CD1c-positive myeloid dendritic cell (primary cell): Measurements from ENCODE around the gene SLC27A1.
A peak's percentile ranks its signal among the peaks of the same experiment; 100 is the strongest.
"Not testable (repeated sequence)": the region's sequence is repeated elsewhere in the genome, so short reads cannot be mapped to it uniquely, and the experiment has no call there.

Experiments used
- DNase-seq: peaks from one replicate; pipeline ENCODE4 v3.0.0-alpha.2; 2016; ENCODE audit errors: extremely low spot score

The SLC27A1 gene

DNA sequence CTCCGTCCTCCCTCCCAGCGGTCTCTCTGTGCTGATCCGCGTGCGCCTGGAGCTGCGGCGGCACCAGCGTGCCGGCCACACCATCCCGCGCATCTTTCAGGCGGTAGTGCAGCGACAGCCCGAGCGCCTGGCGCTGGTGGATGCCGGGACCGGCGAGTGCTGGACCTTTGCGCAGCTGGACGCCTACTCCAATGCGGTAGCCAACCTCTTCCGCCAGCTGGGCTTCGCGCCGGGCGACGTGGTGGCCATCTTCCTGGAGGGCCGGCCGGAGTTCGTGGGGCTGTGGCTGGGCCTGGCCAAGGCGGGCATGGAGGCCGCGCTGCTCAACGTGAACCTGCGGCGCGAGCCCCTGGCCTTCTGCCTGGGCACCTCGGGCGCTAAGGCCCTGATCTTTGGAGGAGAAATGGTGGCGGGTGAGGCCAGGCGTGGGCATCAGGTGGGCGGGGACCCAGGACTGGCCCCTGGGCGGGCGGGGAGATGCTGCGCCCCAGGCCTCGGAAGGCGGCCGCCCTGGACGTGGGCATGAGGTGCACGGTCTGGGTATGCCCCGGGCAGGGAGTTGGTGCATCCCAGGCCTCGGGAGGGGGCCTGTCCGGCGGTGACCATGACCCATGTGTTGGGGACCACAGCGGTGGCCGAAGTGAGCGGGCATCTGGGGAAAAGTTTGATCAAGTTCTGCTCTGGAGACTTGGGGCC, 16.4 kb downstream of the SLC27A1 start:
- no peak for DNase-seq

DNA sequence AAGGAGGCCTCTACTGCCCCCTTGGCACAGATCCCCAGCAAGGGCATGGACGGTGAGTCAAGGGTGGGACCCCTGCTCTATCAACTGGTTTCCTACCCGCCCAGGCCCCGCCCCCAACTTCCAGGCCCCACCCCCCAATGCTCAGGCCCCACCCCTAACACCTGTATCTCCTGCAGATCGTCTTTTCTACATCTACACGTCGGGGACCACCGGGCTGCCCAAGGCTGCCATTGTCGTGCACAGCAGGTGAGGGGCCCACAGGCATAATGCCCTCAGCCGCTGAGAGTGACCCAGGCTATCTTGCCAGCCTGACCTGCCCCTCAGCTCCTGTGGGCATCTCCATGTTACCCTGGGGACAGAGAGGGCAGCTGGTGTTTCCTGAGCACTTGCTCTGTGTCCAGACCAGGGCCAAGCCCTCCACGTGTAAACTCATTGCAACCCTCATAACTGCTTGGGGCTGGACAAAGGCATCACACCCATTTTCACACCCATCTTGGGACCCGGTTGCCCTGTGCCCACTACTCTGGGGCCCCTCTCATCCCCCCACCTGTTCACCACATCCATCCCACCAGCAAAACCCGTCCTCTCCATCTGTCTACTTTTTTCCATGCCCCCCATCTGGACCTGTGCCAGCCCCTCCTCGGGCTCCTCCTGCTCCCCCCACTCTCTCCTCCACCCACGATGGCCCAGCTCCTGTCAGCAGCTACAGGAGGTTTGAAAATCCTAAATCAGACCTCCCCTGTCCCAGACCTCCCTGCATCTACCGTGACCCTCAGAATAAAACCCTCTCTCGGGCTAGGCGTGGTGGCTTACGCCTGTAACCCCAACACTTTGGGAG, 17.2 kb downstream of the SLC27A1 start:
- no peak for DNase-seq

DNA sequence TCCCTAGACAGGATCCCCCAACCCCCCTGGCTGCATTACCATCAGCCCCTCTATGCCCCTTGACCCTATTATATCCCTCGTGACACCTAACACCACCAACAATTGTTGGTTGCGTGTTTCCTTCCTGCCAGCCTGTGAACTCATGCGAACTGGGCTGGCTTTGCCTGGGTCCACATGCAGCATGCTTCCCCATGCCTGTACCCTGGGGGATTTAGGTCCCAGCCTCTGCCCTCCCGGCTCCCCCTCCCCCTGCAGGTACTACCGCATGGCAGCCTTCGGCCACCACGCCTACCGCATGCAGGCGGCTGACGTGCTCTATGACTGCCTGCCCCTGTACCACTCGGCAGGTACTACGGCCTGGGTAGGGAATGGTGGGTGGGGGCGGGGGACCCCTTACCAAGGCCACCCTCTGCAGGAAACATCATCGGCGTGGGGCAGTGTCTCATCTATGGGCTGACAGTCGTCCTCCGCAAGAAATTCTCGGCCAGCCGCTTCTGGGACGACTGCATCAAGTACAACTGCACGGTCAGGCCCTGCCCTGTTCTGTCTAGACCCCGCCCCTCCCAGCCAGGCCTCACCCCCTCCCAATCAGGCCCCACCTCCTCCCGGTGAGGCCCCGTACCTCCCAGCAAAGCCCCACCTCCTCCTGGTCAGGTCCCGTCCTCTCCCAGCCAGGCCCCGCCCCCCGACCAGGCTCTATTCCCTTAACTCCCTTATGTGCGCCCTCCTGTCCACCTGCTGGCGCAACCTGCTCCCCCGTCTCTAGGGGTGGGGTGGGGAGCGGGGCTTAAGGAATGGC, 18.5 kb downstream of the SLC27A1 start:
- DNase-seq = peak; percentile 70

DNA sequence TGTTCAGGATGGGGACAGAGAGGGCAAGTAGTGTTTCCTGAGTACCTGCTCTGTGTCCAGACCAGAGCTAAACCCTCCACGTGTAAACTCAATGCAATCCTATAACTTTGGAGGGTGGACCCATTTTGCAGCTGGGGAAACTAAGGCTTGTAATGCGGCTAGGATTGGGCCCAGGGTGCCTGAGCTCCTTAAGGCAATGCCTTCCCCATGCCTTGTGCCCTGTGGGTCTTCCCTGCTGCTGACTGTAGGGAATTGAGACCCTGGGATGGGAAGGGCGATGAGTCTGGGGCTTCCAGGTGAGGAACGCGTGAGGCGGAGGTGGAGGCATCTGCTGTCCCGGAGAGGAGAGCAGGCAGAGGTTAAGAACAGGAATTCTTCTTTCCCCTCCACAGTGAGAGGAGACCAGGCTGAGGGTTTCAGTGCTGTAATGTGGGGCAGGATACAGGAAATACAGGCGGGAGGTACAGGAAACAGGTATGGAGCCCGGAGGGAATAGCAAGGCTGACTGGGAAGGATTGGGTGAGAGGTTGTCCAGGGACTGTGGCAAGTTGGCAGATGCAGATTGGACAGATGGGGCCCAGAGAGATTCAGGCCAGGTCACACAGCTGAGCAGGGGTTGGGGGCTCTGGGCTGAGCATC, 19.2 kb downstream of the SLC27A1 start:
- DNase-seq = no peak

DNA sequence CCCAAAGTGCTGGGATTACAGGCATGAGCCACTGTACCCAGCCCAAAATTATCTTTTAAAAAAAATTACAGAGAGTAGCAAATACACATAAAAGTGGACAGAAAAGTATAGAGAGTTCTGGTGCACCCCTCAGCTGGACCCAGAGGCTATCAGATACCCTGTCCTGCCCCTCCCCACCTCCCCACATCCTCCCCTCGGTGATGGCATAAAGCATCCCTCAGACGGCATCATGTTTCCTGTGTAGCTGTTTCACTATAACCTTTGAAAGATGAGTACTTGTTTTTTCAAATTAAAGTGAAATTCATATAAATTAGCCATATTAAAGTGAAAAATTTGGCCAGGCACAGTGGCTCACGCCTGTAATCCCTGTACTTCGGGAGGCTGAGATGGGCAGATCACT, 20.1 kb downstream of the SLC27A1 start:
- no peak for DNase-seq

DNA sequence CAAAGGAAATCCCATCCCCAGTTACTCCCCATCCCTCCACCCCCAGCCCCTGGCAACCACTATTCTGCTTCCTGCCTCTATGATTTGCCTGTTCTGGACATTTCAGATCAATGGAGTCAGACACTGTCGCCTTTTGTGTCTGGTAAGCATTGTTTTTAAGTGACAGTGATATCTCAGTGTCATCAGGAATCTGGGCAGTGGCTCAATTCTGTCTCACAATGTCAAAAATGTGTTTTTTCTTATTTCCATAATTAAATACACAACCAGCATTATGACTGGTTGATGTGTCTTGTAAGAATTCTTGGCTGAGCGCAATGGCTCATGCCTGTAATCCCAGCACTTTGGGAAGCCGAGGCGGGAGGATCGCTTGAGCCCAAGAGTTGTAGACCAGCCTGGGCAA, 21.0 kb downstream of the SLC27A1 start:
- DNase-seq = no peak

DNA sequence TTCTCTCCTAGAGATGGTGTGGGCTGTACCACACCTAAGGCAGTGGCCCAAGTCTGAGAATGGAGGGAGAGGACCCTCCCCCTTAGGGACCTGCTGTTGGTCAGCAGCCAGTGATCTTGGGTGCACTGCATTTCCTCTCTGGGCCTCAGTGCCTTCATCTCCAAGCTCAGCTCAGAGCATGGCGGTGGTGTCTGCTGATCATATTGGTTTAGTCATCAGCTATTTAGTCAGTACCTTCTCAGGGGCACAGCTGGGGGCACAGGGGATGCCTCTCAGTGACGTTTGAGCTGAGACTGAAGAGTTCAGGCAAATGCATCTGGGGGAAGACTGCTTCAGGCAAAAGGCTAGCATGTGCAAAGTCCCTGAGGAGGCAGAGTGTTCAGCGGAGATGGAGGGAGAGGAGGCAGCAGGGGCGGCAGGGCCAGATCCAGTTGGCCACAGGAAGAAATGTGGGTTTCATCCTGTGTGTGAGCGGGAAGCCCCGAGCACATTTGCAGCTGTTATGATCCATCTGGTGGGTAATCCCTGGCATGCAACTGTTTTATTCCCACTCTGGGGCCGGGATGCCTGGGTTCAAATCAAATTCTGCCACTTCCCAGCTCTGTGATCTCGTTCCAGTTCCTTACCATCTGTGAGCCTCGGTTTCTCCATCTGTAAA, 25.4 kb downstream of the SLC27A1 start:
- no peak for DNase-seq

DNA sequence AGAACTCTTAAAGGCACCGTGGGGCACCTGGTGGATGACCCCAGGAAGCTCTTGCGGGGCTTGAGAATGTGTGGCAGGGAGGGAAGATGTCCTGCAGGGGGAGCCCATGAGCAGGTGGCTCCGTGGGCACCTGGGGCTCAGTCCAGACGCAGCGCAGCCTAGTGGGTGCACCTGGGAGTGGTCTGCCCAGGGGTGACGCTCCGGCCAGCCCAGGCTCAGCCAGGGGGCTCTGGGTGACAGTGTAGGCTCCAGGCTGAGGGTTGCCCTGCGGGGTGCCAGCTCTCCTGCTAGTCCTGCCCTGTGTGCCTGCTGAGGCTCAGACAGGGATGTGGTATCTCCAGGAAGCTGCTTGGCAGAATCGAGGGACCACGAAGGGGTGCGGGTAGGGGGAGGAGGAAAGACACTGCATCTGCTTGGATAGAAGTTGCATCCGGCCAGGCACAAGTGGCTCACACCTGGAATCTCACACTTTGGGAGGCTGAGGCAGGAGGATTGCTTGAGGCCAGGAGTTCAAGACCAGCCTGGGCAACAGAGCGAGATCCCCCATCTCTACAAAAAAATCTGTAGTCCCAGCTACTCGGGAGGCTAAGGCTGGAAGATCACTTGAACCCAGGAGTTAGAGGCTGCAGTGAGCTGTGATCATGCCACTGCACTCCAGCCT, 26.1 kb downstream of the SLC27A1 start:
- DNase-seq = peak; percentile 85

DNA sequence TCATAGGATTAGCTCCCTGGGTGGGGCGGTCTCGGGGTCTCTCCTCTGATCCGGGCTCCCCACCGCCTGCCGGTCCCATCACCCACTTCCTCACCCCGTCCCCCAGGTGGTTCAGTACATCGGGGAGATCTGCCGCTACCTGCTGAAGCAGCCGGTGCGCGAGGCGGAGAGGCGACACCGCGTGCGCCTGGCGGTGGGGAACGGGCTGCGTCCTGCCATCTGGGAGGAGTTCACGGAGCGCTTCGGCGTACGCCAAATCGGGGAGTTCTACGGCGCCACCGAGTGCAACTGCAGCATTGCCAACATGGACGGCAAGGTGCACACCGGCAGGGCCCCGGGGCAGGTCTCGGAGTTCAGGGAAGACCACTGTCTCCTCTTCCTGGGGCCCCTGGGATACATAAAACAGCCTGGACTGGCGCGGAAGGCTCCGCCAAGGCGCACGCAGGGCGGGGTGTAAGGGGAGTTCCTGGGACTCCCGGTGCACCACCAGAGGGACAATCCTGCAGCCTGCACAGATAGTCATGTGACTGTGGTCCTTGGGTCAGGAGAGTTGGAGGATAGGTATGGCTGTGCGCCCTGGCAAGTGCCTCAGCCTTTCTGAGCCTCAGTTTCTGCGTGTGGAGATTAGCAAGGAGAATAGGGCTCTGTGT, 26.9 kb downstream of the SLC27A1 start:
- DNase-seq = no peak

DNA sequence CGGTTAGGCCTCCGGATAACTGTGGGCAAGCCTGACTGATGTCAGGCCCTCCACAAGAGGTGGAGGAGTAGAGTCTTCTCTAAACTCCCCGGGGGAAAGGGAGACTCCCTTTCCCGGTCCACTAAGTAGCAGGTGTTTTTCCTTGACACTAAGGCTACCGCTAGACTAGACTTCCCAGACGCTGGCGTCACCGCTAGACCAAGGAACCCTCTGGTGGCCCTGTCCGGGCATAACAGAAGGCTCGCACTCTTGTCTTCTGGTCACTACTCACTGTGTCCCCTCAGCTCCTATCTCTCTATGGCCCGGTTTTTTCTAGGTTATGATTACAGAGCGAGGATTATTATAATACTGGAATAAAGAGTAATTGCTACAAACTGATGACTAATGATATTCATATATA, 28.7 kb downstream of the SLC27A1 start:
- DNase-seq = not testable (repeated sequence)

DNA sequence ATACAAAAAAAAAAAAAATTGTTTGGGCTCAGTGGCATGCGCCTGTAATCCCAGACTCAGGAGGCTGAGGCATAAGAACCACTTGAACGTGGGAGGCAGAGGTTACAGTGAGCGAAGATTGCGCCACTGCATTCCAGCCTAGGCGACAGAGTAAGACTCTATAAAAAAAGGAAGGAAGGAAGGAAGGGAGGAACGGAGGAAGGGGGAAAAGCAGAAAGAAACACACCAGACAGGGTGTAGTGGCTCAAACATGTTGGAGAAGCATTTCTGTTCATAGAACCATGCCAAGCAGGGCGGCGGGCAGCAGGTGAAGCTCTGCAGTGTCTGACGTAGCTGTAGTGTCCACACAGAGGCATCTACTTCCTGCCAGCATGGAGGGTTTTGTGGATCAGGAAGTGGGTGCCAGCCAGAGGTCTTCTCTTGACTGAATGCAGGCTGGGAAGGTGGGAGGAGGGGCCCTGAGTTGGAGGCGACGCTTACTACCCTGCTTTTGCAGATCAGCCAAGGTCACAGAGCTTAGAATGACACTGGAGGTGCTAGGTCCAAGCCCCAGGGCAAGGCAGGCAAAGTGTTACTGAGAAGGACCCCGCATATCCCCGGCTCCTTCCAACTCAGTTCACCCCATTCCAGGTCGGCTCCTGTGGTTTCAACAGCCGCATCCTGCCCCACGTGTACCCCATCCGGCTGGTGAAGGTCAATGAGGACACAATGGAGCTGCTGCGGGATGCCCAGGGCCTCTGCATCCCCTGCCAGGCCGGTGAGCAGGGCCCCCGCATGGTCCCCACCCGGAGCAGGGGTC, 29.5 kb downstream of the SLC27A1 start:
- peak; percentile 75 for DNase-seq

DNA sequence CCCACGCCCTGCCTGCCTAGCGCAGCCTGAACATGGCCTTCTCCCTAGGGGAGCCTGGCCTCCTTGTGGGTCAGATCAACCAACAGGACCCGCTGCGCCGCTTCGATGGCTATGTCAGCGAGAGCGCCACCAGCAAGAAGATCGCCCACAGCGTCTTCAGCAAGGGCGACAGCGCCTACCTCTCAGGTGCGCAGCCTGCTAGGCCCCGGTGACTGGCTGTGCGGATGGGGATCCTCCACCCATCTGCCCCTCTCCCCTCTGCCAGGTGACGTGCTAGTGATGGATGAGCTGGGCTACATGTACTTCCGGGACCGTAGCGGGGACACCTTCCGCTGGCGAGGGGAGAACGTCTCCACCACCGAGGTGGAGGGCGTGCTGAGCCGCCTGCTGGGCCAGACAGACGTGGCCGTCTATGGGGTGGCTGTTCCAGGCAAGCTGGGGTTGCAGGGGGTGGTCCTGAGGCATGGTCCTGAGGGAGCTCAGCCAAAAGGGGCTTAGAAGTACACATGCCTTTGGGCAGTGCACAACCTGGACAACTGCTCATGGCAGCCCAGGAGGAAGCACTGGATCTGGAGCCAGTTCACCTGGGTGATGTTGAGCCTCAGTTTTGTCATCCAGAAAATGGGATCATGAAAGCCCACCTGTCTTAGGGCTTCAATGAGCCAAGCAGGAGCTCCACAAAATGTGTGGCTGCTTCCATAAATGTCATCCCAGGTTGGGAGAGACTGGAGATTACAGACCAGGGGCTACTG, 30.3 kb downstream of the SLC27A1 start:
- DNase-seq = no peak

DNA sequence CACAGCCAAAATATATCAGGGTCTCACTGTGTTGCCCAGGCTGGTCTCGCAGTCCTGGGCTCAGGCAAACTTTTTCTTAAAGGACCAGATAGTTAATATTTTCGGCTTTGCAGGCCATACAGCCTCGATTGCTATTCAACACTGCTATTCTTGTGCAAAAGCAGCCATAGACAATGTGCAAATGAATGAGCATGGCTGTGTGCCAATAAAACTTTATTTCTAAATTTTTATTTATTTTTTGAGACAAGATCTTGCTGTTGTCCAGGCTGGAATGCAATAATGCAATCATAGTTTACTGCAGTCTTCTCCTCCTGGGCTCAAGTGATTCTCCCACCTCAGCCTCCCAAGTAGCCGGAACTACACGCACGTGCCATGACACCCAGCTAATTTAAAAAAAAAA, 32.9 kb downstream of the SLC27A1 start:
- DNase-seq = no peak

DNA sequence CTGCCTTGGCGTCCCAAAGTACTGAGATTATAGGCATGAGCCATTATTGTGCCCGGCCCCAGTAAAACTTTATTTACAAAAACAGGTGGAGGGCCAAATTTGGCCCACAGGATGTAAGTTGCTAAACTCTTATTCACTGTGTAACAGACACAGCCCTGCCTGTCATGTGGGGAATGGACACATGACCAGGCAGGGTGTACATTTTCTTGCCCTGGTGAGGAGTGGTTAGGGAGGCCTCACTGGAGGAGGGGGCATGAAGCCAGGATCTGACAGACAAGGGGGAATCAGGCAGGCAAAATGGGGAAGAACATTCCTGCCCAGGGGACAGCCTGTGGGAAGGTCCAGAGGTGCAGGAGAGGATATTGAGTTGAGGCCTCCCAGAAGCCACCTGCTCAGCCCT, 33.7 kb downstream of the SLC27A1 start:
- DNase-seq = no peak

DNA sequence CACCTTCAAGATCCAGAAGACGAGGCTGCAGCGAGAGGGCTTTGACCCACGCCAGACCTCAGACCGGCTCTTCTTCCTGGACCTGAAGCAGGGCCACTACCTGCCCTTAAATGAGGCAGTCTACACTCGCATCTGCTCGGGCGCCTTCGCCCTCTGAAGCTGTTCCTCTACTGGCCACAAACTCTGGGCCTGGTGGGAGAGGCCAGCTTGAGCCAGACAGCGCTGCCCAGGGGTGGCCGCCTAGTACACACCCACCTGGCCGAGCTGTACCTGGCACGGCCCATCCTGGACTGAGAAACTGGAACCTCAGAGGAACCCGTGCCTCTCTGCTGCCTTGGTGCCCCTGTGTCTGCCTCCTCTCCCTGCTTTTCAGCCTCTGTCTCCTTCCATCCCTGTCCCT, 34.1 kb downstream of the SLC27A1 start:
- no peak for DNase-seq

DNA sequence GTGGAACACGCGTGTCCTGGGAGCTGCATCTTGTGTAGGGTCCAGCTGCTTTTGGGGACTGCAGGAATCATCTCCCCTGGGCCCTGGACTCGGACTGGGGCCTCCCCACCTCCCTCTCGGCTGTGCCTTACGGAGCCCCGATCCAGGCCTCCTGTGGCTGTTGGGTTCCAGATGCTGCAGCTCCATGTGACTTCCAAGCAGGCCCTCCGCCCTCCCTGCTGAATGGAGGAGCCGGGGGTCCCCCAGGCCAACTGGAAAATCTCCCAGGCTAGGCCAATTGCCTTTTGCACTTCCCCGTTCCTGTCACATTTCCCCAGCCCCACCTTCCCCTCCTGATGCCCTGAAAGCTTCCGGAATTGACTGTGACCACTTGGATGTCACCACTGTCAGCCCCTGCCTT, 34.9 kb downstream of the SLC27A1 start:
- DNase-seq = no peak

DNA sequence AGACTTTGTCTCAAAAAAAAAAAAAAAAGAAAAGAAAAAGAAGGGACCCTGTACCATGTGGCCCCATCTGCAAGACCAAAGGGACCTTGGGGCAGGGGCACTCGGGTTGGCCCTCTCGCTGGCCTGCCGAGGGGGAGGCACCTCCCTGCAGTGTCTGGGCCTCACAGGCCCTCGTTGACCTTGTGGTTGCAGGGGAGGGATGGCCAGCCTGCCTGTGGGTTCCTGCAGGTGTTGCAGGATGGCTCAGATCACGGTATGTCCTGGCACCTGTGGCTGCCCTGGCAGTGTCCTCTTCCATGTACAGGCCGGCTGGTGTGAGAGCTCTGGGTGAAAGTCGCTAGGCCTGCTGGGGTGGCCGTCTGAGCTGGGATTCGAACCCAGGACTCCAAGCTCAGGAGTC, 36.4 kb downstream of the SLC27A1 start:
- no peak for DNase-seq

DNA sequence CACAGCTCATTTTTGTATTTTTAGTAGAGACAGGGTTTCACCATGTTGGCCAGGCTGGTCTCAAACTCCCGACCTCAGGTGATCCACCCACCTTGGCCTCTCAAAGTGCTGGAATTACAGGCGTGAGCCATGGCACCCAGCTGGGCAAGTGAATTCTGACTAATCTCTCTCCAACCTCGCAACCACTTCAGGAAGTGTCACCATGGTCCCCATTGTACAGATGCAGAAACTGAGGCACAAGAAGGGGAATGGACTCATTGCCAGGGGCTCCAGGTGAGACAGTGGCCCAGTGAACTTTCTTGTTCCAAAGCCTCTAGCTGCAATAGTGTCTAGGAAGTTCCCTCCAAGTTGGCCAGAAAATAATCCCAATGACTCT, 38.2 kb downstream of the SLC27A1 start:
- DNase-seq = not testable (repeated sequence)
